MM.1S (cell line): ENCODE results near the gene MYBPHL.

Experiments used
- DNase-seq: peaks from one replicate; pipeline ENCODE4 v3.0.0-alpha.2; 2015
- H2AFZ ChIP-seq: fragments of 300-600 bp; sonication (generic); 2 replicates; pipeline ENCODE4 v1.6.0; 2016; ENCODE audit warnings: antibody characterized with exemption, low read length
- H3F3A ChIP-seq: fragments of 300-600 bp; sonication (generic); 2 replicates; pipeline ENCODE4 v1.6.1; 2016; ENCODE audit warnings: mild to moderate bottlenecking, antibody characterized with exemption, low read length, moderate library complexity, mixed read lengths; ENCODE audit not compliant: insufficient read depth
- H3K27ac ChIP-seq: fragments of 300-600 bp; sonication (generic); 2 replicates; pipeline ENCODE4 v1.5.1; 2016; ENCODE audit warnings: mild to moderate bottlenecking, low read length
- H3K27me3 ChIP-seq: fragments of 300-600 bp; sonication (generic); replicated peaks from 2 replicates; pipeline ENCODE4 v1.6.0; 2016; ENCODE audit warnings: low read length; ENCODE audit not compliant: insufficient read depth
- H3K36me3 ChIP-seq: fragments of 300-600 bp; sonication (generic); replicated peaks from 2 replicates; pipeline ENCODE4 v1.6.1; 2016; ENCODE audit warnings: mild to moderate bottlenecking, low read length, mixed read lengths; ENCODE audit not compliant: insufficient read depth
- H3K4me1 ChIP-seq: fragments of 300-600 bp; sonication (generic); 2 replicates; pipeline ENCODE4 v1.6.1; 2016; ENCODE audit warnings: low read length, mixed read lengths
- H3K4me2 ChIP-seq: fragments of 300-600 bp; sonication (generic); 2 replicates; pipeline ENCODE4 v1.6.0; 2016; ENCODE audit warnings: low read depth, low read length
- H3K4me3 ChIP-seq: fragments of 300-600 bp; sonication (generic); 2 replicates; pipeline ENCODE4 v1.5.1; 2016; ENCODE audit warnings: low read length, mixed read lengths
- H3K79me2 ChIP-seq: fragments of 300-600 bp; sonication (generic); 2 replicates; pipeline ENCODE4 v1.6.1; 2016; ENCODE audit warnings: mixed run types, low read length, mixed read lengths
- H3K9ac ChIP-seq: fragments of 300-600 bp; sonication (generic); 2 replicates; pipeline ENCODE4 v1.6.1; 2016; ENCODE audit warnings: low read length, mixed read lengths
- H3K9me2 ChIP-seq: fragments of 300-600 bp; sonication (generic); replicated peaks from 2 replicates; pipeline ENCODE4 v1.6.1; 2016; ENCODE audit warnings: mild to moderate bottlenecking, low read length, mixed read lengths; ENCODE audit not compliant: insufficient read depth
- H3K9me3 ChIP-seq: fragments of 300-600 bp; sonication (generic); replicated peaks from 2 replicates; pipeline ENCODE4 v1.6.1; 2016; ENCODE audit warnings: mild to moderate bottlenecking, low read length, mixed read lengths; ENCODE audit not compliant: insufficient read depth
- H4K20me1 ChIP-seq: fragments of 300-600 bp; sonication (generic); 2 replicates; pipeline ENCODE4 v1.6.1; 2016; ENCODE audit warnings: mild to moderate bottlenecking, low read length, moderate library complexity, mixed read lengths; ENCODE audit not compliant: insufficient read depth
- EZH2 ChIP-seq: fragments of 300-600 bp; sonication (generic); optimal IDR thresholded peaks from 2 replicates; pipeline ENCODE3; 2017; ENCODE audit warnings: low read depth, mild to moderate bottlenecking, antibody characterized with exemption, low read length, mixed read lengths
- EZH2phosphoT487 ChIP-seq: fragments of 300-600 bp; sonication (generic); IDR thresholded peaks from 2 replicates; pipeline ENCODE4 v1.6.1; 2018; ENCODE audit warnings: antibody characterized with exemption, low read length
- TF ChIP-seq, protein P1 (sequence below): fragments of 300-600 bp; sonication (generic); IDR thresholded peaks from 2 replicates; pipeline ENCODE4 v1.5.1; 2016; ENCODE audit warnings: antibody characterized with exemption, low read length, mixed read lengths

MYBPHL gene

DNA sequence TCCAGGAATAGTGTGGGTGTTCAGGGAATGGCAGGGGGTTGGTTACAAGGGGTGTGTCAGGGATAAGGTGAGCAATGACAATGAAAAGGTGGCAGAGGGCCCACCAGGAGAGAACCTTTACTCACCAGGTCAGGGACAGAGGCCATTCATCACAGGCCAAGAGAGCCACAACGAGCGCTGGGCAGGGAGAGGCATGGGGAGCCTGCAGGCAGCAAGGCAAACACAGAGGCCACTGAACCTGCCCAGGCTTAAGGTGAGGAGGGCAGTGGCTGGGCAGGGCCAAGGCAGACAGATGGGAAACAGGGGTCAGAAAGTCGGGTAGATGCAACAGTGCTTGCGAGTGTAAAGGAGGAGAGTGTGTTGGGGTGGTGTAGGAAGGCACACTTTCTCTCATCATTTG lies 28.3 kb upstream of the MYBPHL start:
- no peak for DNase-seq
- H2AFZ ChIP-seq: no peak overlapping the region
- H3K4me3 ChIP-seq: no peak overlapping the region
- no peaks in the 10 kb centered on the region for H3K36me3 ChIP-seq
- H3K27ac ChIP-seq: no peak overlapping the region
- H3K9me2 ChIP-seq: no peaks in the 10 kb centered on the region
- no peak overlapping the region for H3K4me2 ChIP-seq
- TF ChIP-seq EZH2 (no peak), EZH2phosphoT487 (no peak)
- TF ChIP-seq, protein P1, sequence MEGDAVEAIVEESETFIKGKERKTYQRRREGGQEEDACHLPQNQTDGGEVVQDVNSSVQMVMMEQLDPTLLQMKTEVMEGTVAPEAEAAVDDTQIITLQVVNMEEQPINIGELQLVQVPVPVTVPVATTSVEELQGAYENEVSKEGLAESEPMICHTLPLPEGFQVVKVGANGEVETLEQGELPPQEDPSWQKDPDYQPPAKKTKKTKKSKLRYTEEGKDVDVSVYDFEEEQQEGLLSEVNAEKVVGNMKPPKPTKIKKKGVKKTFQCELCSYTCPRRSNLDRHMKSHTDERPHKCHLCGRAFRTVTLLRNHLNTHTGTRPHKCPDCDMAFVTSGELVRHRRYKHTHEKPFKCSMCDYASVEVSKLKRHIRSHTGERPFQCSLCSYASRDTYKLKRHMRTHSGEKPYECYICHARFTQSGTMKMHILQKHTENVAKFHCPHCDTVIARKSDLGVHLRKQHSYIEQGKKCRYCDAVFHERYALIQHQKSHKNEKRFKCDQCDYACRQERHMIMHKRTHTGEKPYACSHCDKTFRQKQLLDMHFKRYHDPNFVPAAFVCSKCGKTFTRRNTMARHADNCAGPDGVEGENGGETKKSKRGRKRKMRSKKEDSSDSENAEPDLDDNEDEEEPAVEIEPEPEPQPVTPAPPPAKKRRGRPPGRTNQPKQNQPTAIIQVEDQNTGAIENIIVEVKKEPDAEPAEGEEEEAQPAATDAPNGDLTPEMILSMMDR: no peak
- H3K4me1 ChIP-seq: no peaks in the 10 kb centered on the region
- no peaks in the 10 kb centered on the region for H3K79me2 ChIP-seq
- no peak overlapping the region for H3K9ac ChIP-seq
- H3K9me3 ChIP-seq: no peaks in the 10 kb centered on the region
- H4K20me1 ChIP-seq: no peaks in the 10 kb centered on the region
- H3F3A ChIP-seq: no peaks in the 10 kb centered on the region
- no peaks in the 10 kb centered on the region for H3K27me3 ChIP-seq

DNA sequence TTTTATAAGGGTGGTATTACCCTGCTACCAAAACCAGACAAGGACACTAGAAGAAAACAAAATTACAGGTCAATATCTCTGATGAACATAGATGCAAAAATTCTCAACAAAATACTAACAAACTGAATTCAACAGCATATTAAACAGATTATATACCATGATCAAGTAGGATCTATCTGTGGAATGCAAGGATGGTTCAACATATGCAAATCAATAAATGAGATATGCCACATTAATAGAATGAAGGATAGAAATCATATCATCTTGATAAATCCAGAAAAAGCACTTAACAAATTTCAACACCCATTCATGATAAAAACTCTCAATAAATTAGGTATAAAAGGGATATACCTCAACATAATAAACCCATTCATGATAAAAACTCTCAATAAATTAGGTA lies 24.3 kb upstream of the MYBPHL start:
- H3K4me3 ChIP-seq: no peak overlapping the region
- H3K9me3 ChIP-seq: no peaks in the 10 kb centered on the region
- H3K4me1 ChIP-seq: no peaks in the 10 kb centered on the region
- no peak overlapping the region for H3K4me2 ChIP-seq
- H3K9me2 ChIP-seq: no peaks in the 10 kb centered on the region
- H3F3A ChIP-seq: no peaks in the 10 kb centered on the region
- TF ChIP-seq, protein P1: no peak
- TF ChIP-seq EZH2phosphoT487 (no peak), EZH2 (no peak)
- no peaks in the 10 kb centered on the region for H3K79me2 ChIP-seq
- no peak overlapping the region for H3K9ac ChIP-seq
- H4K20me1 ChIP-seq: no peaks in the 10 kb centered on the region
- no peaks in the 10 kb centered on the region for H3K36me3 ChIP-seq
- no peak overlapping the region for H3K27ac ChIP-seq
- DNase-seq: no peak
- no peak overlapping the region for H2AFZ ChIP-seq
- H3K27me3 ChIP-seq: no peaks in the 10 kb centered on the region

DNA sequence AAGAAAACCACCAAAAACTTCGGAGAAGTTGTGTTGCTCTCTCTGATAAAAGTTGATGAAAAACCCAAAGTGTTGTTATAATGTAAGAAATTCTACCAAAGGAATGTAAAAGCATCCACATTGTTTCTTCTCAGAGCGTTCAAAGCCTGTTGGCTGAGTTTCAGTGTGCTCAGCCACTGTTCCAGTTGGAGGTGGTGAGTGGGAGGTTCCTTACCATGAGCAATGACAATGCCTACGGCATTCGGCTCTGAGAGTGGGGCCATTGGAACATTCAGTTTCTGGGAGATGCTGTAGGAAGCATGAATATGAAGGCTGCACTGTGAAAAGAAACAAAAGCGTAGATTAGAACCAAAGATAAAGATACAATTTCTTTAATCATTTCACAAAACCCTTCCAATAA lies 20.5 kb upstream of the MYBPHL start:
- H3K9me2 ChIP-seq: no peaks in the 10 kb centered on the region
- H3K4me2 ChIP-seq: no peak overlapping the region
- no peak overlapping the region for H3K9ac ChIP-seq
- no peaks in the 10 kb centered on the region for H3K36me3 ChIP-seq
- H3K79me2 ChIP-seq: no peaks in the 10 kb centered on the region
- H3F3A ChIP-seq: no peaks in the 10 kb centered on the region
- H3K9me3 ChIP-seq: no peaks in the 10 kb centered on the region
- H2AFZ ChIP-seq: no peak overlapping the region
- no peaks in the 10 kb centered on the region for H3K27me3 ChIP-seq
- no peak for DNase-seq
- H3K4me1 ChIP-seq: no peaks in the 10 kb centered on the region
- no peaks in the 10 kb centered on the region for H4K20me1 ChIP-seq
- H3K27ac ChIP-seq: no peak overlapping the region
- TF ChIP-seq, protein P1: no peak
- TF ChIP-seq EZH2 (no peak), EZH2phosphoT487 (no peak)
- H3K4me3 ChIP-seq: no peak overlapping the region
